Effector memory CD8-positive, alpha-beta T cell (primary cell): Measurements from ENCODE around the gene PTTG2.
"Not testable (repeated sequence)": the region's sequence is repeated elsewhere in the genome, so short reads cannot be mapped to it uniquely, and the experiment has no call there.

Experiments used
- ATAC-seq: fragments of 150-1000 bp; cut with Tn5 transposase; replicated peaks from 2 replicates; pipeline ENCODE4 v1.10.0; 2021; ENCODE audit warnings: mild to moderate bottlenecking, moderate library complexity
- DNase-seq, 3 experiments: peaks; one replicate each; pipeline ENCODE4 v3.0.0; 2021
- H3K27ac Mint-ChIP-seq, 2 donors: one replicate each; pipeline ENCODE4 v1.8.0; 2022; ENCODE audit warnings: mild to moderate bottlenecking in 2 of 2, mixed read lengths in 2 of 2, moderate library complexity in 2 of 2
- H3K27me3 Mint-ChIP-seq, 2 donors: one replicate each; pipeline ENCODE4 v1.8.0; 2022; ENCODE audit warnings: mixed read lengths in 2 of 2
- H3K36me3 Mint-ChIP-seq: one replicate; pipeline ENCODE4 v1.8.0; 2022; ENCODE audit warnings: mild to moderate bottlenecking, moderate library complexity, mixed read lengths; ENCODE audit not compliant: insufficient read depth
- H3K4me1 Mint-ChIP-seq, 2 donors: one replicate each; pipeline ENCODE4 v1.8.0; 2022; ENCODE audit warnings: low read depth in 2 of 2, mixed read lengths in 2 of 2
- H3K4me3 Mint-ChIP-seq, 2 donors: one replicate each; pipeline ENCODE4 v1.8.0; 2022; ENCODE audit warnings: mild to moderate bottlenecking in 2 of 2, mixed read lengths in 2 of 2, moderate library complexity in 2 of 2
- H3K9me3 Mint-ChIP-seq, 2 donors: one replicate each; pipeline ENCODE4 v1.8.0; 2022; ENCODE audit warnings: mixed read lengths in 2 of 2
- total RNA-seq, 9 experiments: gene quantifications; one replicate each; lab custom pipeline; 2026; lab: John Stamatoyannopoulos, UW

The PTTG2 gene
- total RNA-seq = 0 to 2.7 (median 0.18) reads per million in 9 experiments

- Mint-ChIP-seq H3K36me3 (no peaks in the 10 kb centered on the region), H3K9me3 (no peaks in the 10 kb centered on the region), H3K27me3 (no peaks in the 10 kb centered on the region), H3K27ac (peak within 1 kb of the TSS in 1 of 2 donors; percentile 54), H3K4me3 (no peak within 1 kb of the TSS), H3K4me1 (peaks cover 4 to 9% of the 10 kb centered on the region in 2 donors)
- ATAC-seq (no peak), DNase-seq (no peak)
Measured at GRCh38 chr4:37960098-37960497, at the start of gene PTTG2. TSS of gene PTTG2 (plus strand) at chr4:37960398. CDS start at chr4:37960435, 37 bp downstream.

- Mint-ChIP-seq H3K36me3 (no peaks in the 10 kb centered on the region), H3K4me3 (no peak overlapping the region), H3K27me3 (no peaks in the 10 kb centered on the region), H3K27ac (no peak overlapping the region), H3K9me3 (no peaks in the 10 kb centered on the region), H3K4me1 (peaks cover 12 to 23% of the 10 kb centered on the region in 2 donors)
- DNase-seq = no peak
- ATAC-seq = no peak
Measured at GRCh38 chr4:37914539-37914938, 45.7 kb upstream of the PTTG2 start.

GRCh38 chr4:37917388-37917787, 42.8 kb upstream of the PTTG2 start:
- no peaks in the 10 kb centered on the region for H3K9me3 Mint-ChIP-seq
- no peaks in the 10 kb centered on the region for H3K27me3 Mint-ChIP-seq
- ATAC-seq (no peak), DNase-seq (no peak)
- H3K4me3 Mint-ChIP-seq = no peak overlapping the region
- no peak overlapping the region for H3K27ac Mint-ChIP-seq
- H3K4me1 Mint-ChIP-seq = peaks cover 7 to 23% of the 10 kb centered on the region in 2 donors
- H3K36me3 Mint-ChIP-seq = peaks cover 2% of the 10 kb centered on the region

GRCh38 chr4:37918653-37919052, 41.5 kb upstream of the PTTG2 start:
- H3K27ac Mint-ChIP-seq = no peak overlapping the region
- peaks cover 7 to 17% of the 10 kb centered on the region in 2 donors for H3K4me1 Mint-ChIP-seq
- no peaks in the 10 kb centered on the region for H3K9me3 Mint-ChIP-seq
- no peak for ATAC-seq
- no peaks in the 10 kb centered on the region for H3K27me3 Mint-ChIP-seq
- H3K4me3 Mint-ChIP-seq = no peak overlapping the region
- DNase-seq = no peak
- peaks cover 2% of the 10 kb centered on the region for H3K36me3 Mint-ChIP-seq

- H3K4me3 Mint-ChIP-seq = no peak overlapping the region
- H3K4me1 Mint-ChIP-seq = peaks cover 9 to 25% of the 10 kb centered on the region in 2 donors
- no peak overlapping the region for H3K27ac Mint-ChIP-seq
- DNase-seq (no peak), ATAC-seq (no peak)
- no peaks in the 10 kb centered on the region for H3K27me3 Mint-ChIP-seq
- peaks cover 2% of the 10 kb centered on the region for H3K36me3 Mint-ChIP-seq
- no peaks in the 10 kb centered on the region for H3K9me3 Mint-ChIP-seq
Measured at GRCh38 chr4:37922328-37922727, 37.9 kb upstream of the PTTG2 start.

- not testable (repeated sequence) for H3K27me3 Mint-ChIP-seq, H3K27ac Mint-ChIP-seq, H3K36me3 Mint-ChIP-seq, ATAC-seq, H3K9me3 Mint-ChIP-seq, DNase-seq, H3K4me3 Mint-ChIP-seq
- H3K4me1 Mint-ChIP-seq = peaks cover 14 to 30% of the 10 kb centered on the region in 2 donors
Measured at GRCh38 chr4:37923089-37923488, 37.1 kb upstream of the PTTG2 start.

GRCh38 chr4:37924946-37925345, 35.3 kb upstream of the PTTG2 start:
- no peak overlapping the region for H3K27ac Mint-ChIP-seq
- ATAC-seq = no peak
- peaks cover 25 to 46% of the 10 kb centered on the region in 2 donors for H3K4me1 Mint-ChIP-seq
- no peaks in the 10 kb centered on the region for H3K27me3 Mint-ChIP-seq
- H3K36me3 Mint-ChIP-seq = peaks cover 4% of the 10 kb centered on the region
- no peak overlapping the region for H3K4me3 Mint-ChIP-seq
- H3K9me3 Mint-ChIP-seq = no peaks in the 10 kb centered on the region
- DNase-seq = no peak

- Mint-ChIP-seq H3K9me3 (no peaks in the 10 kb centered on the region), H3K27ac (no peak overlapping the region), H3K36me3 (peaks cover 15% of the 10 kb centered on the region), H3K27me3 (no peaks in the 10 kb centered on the region), H3K4me3 (no peak overlapping the region), H3K4me1 (peaks cover 18 to 33% of the 10 kb centered on the region in 2 donors)
- ATAC-seq = no peak
- no peak for DNase-seq
Measured at GRCh38 chr4:37927434-37927833, 32.8 kb upstream of the PTTG2 start.

- peak; percentile 66 for ATAC-seq
- no peaks in the 10 kb centered on the region for H3K27me3 Mint-ChIP-seq
- peak overlapping the region; percentile 12 to 62 for H3K27ac Mint-ChIP-seq
- H3K36me3 Mint-ChIP-seq = peaks cover 17% of the 10 kb centered on the region
- no peaks in the 10 kb centered on the region for H3K9me3 Mint-ChIP-seq
- peaks cover 21 to 36% of the 10 kb centered on the region in 2 donors for H3K4me1 Mint-ChIP-seq
- no peak for DNase-seq
- peak overlapping the region in 1 of 2 donors; percentile 43 for H3K4me3 Mint-ChIP-seq
Measured at GRCh38 chr4:37928426-37929416, 31.5 kb upstream of the PTTG2 start.

- Mint-ChIP-seq H3K27me3 (no peaks in the 10 kb centered on the region), H3K9me3 (no peaks in the 10 kb centered on the region), H3K27ac (peak overlapping the region in 1 of 2 donors; percentile 11), H3K36me3 (peaks cover 23% of the 10 kb centered on the region), H3K4me1 (peaks cover 13 to 18% of the 10 kb centered on the region in 2 donors), H3K4me3 (no peak overlapping the region)
- no peak for DNase-seq
- ATAC-seq = no peak
Measured at GRCh38 chr4:37934096-37934495, 26.1 kb upstream of the PTTG2 start.

- Mint-ChIP-seq H3K4me1 (peaks cover 8 to 15% of the 10 kb centered on the region in 2 donors), H3K27me3 (no peaks in the 10 kb centered on the region), H3K27ac (no peak overlapping the region), H3K9me3 (no peaks in the 10 kb centered on the region), H3K36me3 (peaks cover 23% of the 10 kb centered on the region), H3K4me3 (no peak overlapping the region)
- DNase-seq (no peak), ATAC-seq (no peak)
Measured at GRCh38 chr4:37934609-37935008, 25.6 kb upstream of the PTTG2 start.

- no peaks in the 10 kb centered on the region for H3K9me3 Mint-ChIP-seq
- ATAC-seq (no peak), DNase-seq (no peak)
- peaks cover 7 to 14% of the 10 kb centered on the region in 2 donors for H3K4me1 Mint-ChIP-seq
- no peaks in the 10 kb centered on the region for H3K27me3 Mint-ChIP-seq
- H3K27ac Mint-ChIP-seq = no peak overlapping the region
- H3K36me3 Mint-ChIP-seq = peaks cover 21% of the 10 kb centered on the region
- H3K4me3 Mint-ChIP-seq = no peak overlapping the region
Measured at GRCh38 chr4:37935026-37935425, 25.2 kb upstream of the PTTG2 start.

- Mint-ChIP-seq H3K4me1 (peaks cover 18 to 21% of the 10 kb centered on the region in 2 donors), H3K36me3 (peaks cover 8% of the 10 kb centered on the region), H3K9me3 (no peaks in the 10 kb centered on the region), H3K27ac (no peak overlapping the region), H3K27me3 (no peaks in the 10 kb centered on the region), H3K4me3 (no peak overlapping the region)
- ATAC-seq (no peak), DNase-seq (no peak)
Measured at GRCh38 chr4:37936889-37937498, 23.2 kb upstream of the PTTG2 start.
